Measurements from ENCODE around the gene SCARF2. TPM values are rescaled to one million over a fixed set of nuclear protein-coding genes. Genes with fewer than 3 reads are reported as not detected.

Gene SCARF2
- total and polyA plus RNA-seq, 2 of the 13 experiments (the other 11 are each of a cell fraction or from before 2014, with no cell fraction given), result 3.3 to 6.2 TPM

- TF ChIP-seq BRF2 (CRISPR knock-in tag; IDR thresholded peaks at IDR 0.05) (no peak), ATAD3A (CRISPR knock-in tag; IDR thresholded peaks at IDR 0.05) (no peak), MBD4 (IDR thresholded peaks at IDR 0.05; ENCODE audit: borderline replicate concordance, low read length) (no peak), FOSL1 (CRISPR knock-in tag; IDR thresholded peaks at IDR 0.05; ENCODE audit: borderline replicate concordance) (no peak), CENPT (CRISPR knock-in tag; IDR thresholded peaks at IDR 0.05; ENCODE audit: low read depth) (no peak), NCOA2 (CRISPR knock-in tag; IDR thresholded peaks at IDR 0.05) (no peak), ZBTB38 (CRISPR knock-in tag; IDR thresholded peaks at IDR 0.05) (no peak; the same call in 1 of the 2 replicates), NFE2L2 (IDR thresholded peaks at IDR 0.05; ENCODE audit: low read length) (no peak), JUNB (CRISPR knock-in tag; IDR thresholded peaks at IDR 0.05; ENCODE audit: borderline replicate concordance) (no peak), XRCC5 (optimal IDR thresholded peaks at IDR 0.05; ENCODE audit: low read length) (peak; percentile 57), BHLHE40 (IDR thresholded peaks at IDR 0.05; ENCODE audit: low read length) (peak; percentile 29; the same call in 1 of the 2 replicates), SMAD9 (CRISPR knock-in tag; IDR thresholded peaks at IDR 0.05) (no peak), HMGXB3 (CRISPR knock-in tag; IDR thresholded peaks at IDR 0.05; ENCODE audit: borderline replicate concordance) (no peak), ZNF609 (CRISPR knock-in tag; IDR thresholded peaks at IDR 0.05; ENCODE audit: borderline replicate concordance) (no peak), NFE2 (CRISPR knock-in tag; IDR thresholded peaks at IDR 0.05) (no peak), ZNF138 (CRISPR knock-in tag; IDR thresholded peaks at IDR 0.05; ENCODE audit: low read depth) (no peak), RORA (CRISPR knock-in tag; IDR thresholded peaks at IDR 0.05) (no peak), FOXM1 (CRISPR knock-in tag; IDR thresholded peaks at IDR 0.05) (no peak), POLR2AphosphoS5 (IDR thresholded peaks at IDR 0.05; ENCODE audit: low read depth, low read length) (no peak), RFXAP (CRISPR knock-in tag; IDR thresholded peaks at IDR 0.05; ENCODE audit: borderline replicate concordance) (no peak)
- TF ChIP-seq, protein P1, sequence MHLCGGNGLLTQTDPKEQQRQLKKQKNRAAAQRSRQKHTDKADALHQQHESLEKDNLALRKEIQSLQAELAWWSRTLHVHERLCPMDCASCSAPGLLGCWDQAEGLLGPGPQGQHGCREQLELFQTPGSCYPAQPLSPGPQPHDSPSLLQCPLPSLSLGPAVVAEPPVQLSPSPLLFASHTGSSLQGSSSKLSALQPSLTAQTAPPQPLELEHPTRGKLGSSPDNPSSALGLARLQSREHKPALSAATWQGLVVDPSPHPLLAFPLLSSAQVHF (CRISPR knock-in tag; IDR thresholded peaks at IDR 0.05), result no peak
Measured at GRCh38 chr22:20456064-20456721, 18.6 kb upstream of the SCARF2 start (continued).

All from HepG2 (cell line).